ENCODE data around the gene FPGS.

Gene FPGS

DNA sequence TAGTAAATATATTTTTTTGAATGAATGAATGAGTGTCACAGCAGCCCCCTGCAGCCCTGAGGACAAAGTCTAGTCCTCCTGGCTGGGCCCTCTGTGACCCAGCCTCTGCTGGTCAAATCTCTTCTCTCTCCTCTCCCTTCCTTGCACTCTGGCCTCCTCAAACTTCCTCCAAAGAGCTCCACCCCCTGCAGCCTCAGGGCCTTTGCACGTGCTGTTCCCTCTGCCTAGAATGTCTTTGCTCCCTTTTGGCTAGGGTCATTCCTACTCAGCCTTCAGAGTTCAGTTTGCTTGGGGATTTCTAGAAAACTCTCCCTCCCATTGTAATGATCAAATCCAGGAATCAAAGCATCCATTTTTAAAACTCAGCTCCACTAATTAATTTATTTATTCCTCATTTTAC lies 37.3 kb upstream of the FPGS start:
- no peak overlapping the region for H3K4me3 Mint-ChIP-seq
- intact Hi-C loops (cut with micrococcal nuclease), result no loop called here

DNA sequence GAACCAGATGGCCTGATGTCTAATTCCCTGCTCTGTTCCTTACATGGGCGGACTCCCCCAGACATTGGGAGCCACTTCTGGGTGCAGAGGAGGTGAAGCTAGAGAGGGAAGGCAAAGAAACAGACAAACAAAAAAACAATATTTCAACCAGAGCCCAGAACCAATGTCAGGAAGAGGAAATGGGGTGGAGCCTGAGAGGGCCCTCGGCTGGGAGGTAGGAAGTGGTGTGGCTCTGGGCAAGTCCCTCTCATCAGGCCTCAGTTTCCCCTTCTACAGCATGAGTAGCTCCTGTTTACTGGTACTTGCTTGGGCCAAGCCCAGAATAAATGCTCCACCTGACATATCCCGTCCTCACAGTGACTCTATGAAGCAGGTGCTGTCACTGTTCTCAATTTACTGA lies 35.3 kb upstream of the FPGS start:
- Mint-ChIP-seq H3K4me3 (no peak overlapping the region), H3K4me1 (ENCODE audit: low read depth) (peaks cover 87% of the 10 kb centered on the region), H3K36me3 (ENCODE audit: low read depth) (peaks cover 46% of the 10 kb centered on the region), H3K27me3 (no peaks in the 10 kb centered on the region), H3K9me3 (no peaks in the 10 kb centered on the region), H3K27ac (peak overlapping the region; percentile 64)
- intact Hi-C loops (cut with micrococcal nuclease), result no loop called here

More for the DNA sequence above, 37.3 kb upstream of the FPGS start:
- Mint-ChIP-seq H3K4me1 (ENCODE audit: low read depth) (peaks cover 89% of the 10 kb centered on the region), H3K36me3 (ENCODE audit: low read depth) (peaks cover 48% of the 10 kb centered on the region), H3K27me3 (no peaks in the 10 kb centered on the region), H3K27ac (peak overlapping the region; percentile 51), H3K9me3 (no peaks in the 10 kb centered on the region)

- no peak overlapping the region for H3K4me3 Mint-ChIP-seq
- intact Hi-C loops (cut with micrococcal nuclease), result no loop called here
- H3K9me3 Mint-ChIP-seq, result no peaks in the 10 kb centered on the region
- peaks cover 46% of the 10 kb centered on the region for H3K36me3 Mint-ChIP-seq (ENCODE audit: low read depth)
- H3K27me3 Mint-ChIP-seq, result no peaks in the 10 kb centered on the region
- H3K27ac Mint-ChIP-seq, result peak overlapping the region; percentile 38
- peaks cover 82% of the 10 kb centered on the region for H3K4me1 Mint-ChIP-seq (ENCODE audit: low read depth)
Observed at GRCh38 chr9:127767909-127768331, 34.8 kb upstream of the FPGS start.

- Mint-ChIP-seq H3K36me3 (ENCODE audit: low read depth) (peaks cover 49% of the 10 kb centered on the region), H3K4me1 (ENCODE audit: low read depth) (peaks cover 82% of the 10 kb centered on the region), H3K27ac (peak overlapping the region; percentile 38), H3K4me3 (no peak overlapping the region), H3K27me3 (no peaks in the 10 kb centered on the region), H3K9me3 (no peaks in the 10 kb centered on the region)
- intact Hi-C loops (cut with micrococcal nuclease), result no loop called here
Observed at GRCh38 chr9:127768698-127769097, 34.0 kb upstream of the FPGS start.

GRCh38 chr9:127769101-127769500 lies 33.6 kb upstream of the FPGS start:
- intact Hi-C loops (cut with micrococcal nuclease), result no loop called here
- Mint-ChIP-seq H3K27ac (peak overlapping the region; percentile 38), H3K4me3 (no peak overlapping the region), H3K36me3 (ENCODE audit: low read depth) (peaks cover 53% of the 10 kb centered on the region), H3K9me3 (no peaks in the 10 kb centered on the region), H3K27me3 (no peaks in the 10 kb centered on the region), H3K4me1 (ENCODE audit: low read depth) (peaks cover 82% of the 10 kb centered on the region)

DNA sequence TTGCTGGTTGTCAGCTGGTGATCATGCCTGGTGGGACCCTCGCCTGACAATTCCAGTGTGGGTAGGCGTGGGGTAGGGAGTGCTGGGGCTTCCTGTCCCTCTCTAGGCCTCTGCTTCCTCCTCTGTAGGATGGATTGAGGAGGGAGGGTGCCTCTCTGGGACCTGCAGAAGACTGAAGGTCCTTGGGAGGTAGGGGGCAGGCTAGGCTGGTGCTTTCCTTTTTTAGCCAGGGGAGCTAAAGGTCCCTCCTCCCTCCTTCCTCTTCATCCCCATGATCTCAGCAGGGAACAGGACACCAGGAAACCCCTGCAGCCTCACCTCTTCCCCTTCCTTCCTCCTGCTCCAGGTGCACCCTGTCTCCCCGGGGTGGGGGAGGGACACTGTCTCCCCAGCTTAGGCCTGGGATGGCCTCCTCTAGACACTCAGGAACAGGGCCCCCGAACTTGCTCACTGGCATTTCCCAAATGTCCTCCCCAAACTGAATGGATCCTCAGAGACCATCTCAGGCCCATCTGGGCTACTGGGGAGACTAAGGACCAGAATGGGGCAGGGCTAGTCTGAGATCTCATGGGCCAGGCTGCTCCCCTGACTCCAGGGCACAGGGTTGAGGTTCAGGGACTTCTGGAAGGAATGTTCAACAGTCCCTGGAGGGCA lies 32.6 kb upstream of the FPGS start:
- peaks cover 76% of the 10 kb centered on the region for H3K4me1 Mint-ChIP-seq (ENCODE audit: low read depth)
- H3K9me3 Mint-ChIP-seq, result no peaks in the 10 kb centered on the region
- no peaks in the 10 kb centered on the region for H3K27me3 Mint-ChIP-seq
- peak overlapping the region; percentile 96 for H3K4me3 Mint-ChIP-seq
- intact Hi-C loops (cut with micrococcal nuclease), result no loop called here
- H3K27ac Mint-ChIP-seq, result peak overlapping the region; percentile 95
- peaks cover 49% of the 10 kb centered on the region for H3K36me3 Mint-ChIP-seq (ENCODE audit: low read depth)

- peak overlapping the region; percentile 96 for H3K4me3 Mint-ChIP-seq
Observed at GRCh38 chr9:127770583-127770904, 32.1 kb upstream of the FPGS start.

DNA sequence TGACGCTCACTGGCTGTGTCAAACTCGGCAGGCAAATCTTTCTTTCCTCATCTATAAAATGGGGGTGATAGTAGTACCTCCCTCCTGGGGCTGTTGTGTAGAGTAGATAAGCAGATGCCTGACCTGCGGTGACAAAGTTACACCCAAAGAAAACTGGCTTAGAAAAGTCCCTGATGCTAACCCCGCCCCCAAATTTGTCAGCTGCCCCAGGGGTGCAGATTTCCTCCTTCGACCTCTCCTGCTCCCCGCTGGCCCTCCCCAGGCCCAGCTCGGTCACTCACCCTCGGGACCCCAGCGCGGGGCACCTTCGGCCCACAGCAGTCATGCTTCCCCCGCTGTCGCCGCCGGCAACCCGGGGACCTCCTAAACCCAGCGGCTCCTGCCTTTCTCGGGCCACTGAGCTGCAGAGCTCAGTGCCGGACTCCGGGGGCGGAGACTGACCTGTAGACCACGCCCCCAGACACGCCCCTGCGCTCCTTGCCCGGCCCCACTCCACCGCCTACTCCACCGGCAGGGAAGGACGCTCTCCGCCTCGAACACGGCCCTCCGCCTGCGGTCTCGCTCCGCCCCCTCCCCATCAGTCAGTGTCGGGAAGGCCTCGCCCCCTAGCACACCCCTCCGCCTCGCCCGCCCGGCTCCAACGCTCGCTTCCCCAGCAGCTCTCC lies 31.6 kb upstream of the FPGS start:
- no peaks in the 10 kb centered on the region for H3K27me3 Mint-ChIP-seq
- H3K9me3 Mint-ChIP-seq, result no peaks in the 10 kb centered on the region
- intact Hi-C loops (cut with micrococcal nuclease), result loop anchor here (1.0 kb wide), 1 partner anchor 14 kb away; no protein-coding TSS in a partner anchor
- peaks cover 69% of the 10 kb centered on the region for H3K4me1 Mint-ChIP-seq (ENCODE audit: low read depth)
- H3K27ac Mint-ChIP-seq, result peak overlapping the region; percentile 95
- peak overlapping the region; percentile 96 for H3K4me3 Mint-ChIP-seq
- H3K36me3 Mint-ChIP-seq (ENCODE audit: low read depth), result peaks cover 40% of the 10 kb centered on the region

More at GRCh38 chr9:127770583-127770904, 32.1 kb upstream of the FPGS start:
- intact Hi-C loops (cut with micrococcal nuclease), result no loop called here
- Mint-ChIP-seq H3K4me1 (ENCODE audit: low read depth) (peaks cover 71% of the 10 kb centered on the region), H3K36me3 (ENCODE audit: low read depth) (peaks cover 44% of the 10 kb centered on the region), H3K9me3 (no peaks in the 10 kb centered on the region), H3K27ac (peak overlapping the region; percentile 95), H3K27me3 (no peaks in the 10 kb centered on the region)

DNA sequence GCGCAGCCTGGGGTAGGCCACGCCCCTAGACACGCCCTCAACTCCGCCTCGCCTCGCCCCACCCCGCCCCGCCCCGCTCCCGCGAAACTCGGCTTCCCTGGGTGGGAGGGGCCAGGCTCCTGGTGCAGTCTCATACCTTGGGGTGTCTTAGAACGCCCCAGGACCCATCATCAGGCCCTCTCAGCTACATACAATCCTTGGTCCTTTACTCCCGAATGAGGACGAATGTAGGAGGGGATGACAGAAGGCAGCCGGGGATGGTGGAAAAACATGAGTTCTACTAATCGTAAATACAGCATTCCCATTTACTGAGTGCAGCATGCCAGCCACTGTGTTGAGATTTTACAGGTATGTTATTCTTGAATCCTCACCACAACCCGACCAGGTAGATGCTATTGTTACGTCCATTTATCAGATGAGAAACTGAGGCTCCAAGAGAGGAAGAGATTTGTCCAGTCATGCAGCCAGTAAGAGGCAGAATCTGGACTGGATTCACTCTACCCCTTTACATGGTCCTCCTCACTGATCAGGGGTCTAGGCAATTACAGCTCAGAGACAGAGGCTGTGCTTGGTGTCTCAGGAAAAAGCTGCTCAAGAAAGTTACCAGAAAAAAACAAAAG lies 31.0 kb upstream of the FPGS start:
- H3K27ac Mint-ChIP-seq, result peak overlapping the region; percentile 95
- peaks cover 33% of the 10 kb centered on the region for H3K36me3 Mint-ChIP-seq (ENCODE audit: low read depth)
- H3K27me3 Mint-ChIP-seq, result no peaks in the 10 kb centered on the region
- intact Hi-C loops (cut with micrococcal nuclease), result loop anchor here (1.0 kb wide), 1 partner anchor 14 kb away; no protein-coding TSS in a partner anchor
- peak overlapping the region; percentile 96 for H3K4me3 Mint-ChIP-seq
- no peaks in the 10 kb centered on the region for H3K9me3 Mint-ChIP-seq
- H3K4me1 Mint-ChIP-seq (ENCODE audit: low read depth), result peaks cover 69% of the 10 kb centered on the region

GRCh38 chr9:127772603-127773002 lies 30.1 kb upstream of the FPGS start:
- peaks cover 25% of the 10 kb centered on the region for H3K36me3 Mint-ChIP-seq (ENCODE audit: low read depth)
- no peaks in the 10 kb centered on the region for H3K9me3 Mint-ChIP-seq
- intact Hi-C loops (cut with micrococcal nuclease), result no loop called here
- H3K27me3 Mint-ChIP-seq, result no peaks in the 10 kb centered on the region
- no peak overlapping the region for H3K4me3 Mint-ChIP-seq
- peaks cover 67% of the 10 kb centered on the region for H3K4me1 Mint-ChIP-seq (ENCODE audit: low read depth)
- H3K27ac Mint-ChIP-seq, result no peak overlapping the region

- Mint-ChIP-seq H3K36me3 (ENCODE audit: low read depth) (peaks cover 25% of the 10 kb centered on the region), H3K4me3 (no peak overlapping the region), H3K9me3 (no peaks in the 10 kb centered on the region), H3K27me3 (no peaks in the 10 kb centered on the region), H3K27ac (peak overlapping the region; percentile 38), H3K4me1 (ENCODE audit: low read depth) (peaks cover 68% of the 10 kb centered on the region)
- intact Hi-C loops (cut with micrococcal nuclease), result no loop called here
Observed at GRCh38 chr9:127773272-127773671, 29.4 kb upstream of the FPGS start.

DNA sequence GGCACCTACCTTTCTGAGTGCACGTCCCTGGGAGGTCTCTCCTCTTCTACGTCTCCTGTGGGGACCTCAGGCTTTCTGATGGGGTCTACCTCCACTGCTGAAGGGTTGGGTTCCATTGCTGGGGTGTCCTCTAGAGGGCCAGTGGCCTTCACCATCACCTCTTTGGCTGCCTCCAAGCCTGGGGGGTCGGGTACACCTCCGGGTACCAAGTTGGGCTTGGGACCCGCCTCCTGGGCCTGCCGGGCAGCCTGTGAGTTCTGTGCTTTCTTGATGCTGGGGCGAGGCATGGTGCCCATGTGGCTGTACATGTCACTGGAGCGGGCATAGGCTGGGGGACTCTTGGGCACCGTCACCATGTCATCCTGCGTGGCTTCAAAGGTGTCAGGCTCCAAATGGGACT lies 28.7 kb upstream of the FPGS start:
- peaks cover 19% of the 10 kb centered on the region for H3K36me3 Mint-ChIP-seq (ENCODE audit: low read depth)
- intact Hi-C loops (cut with micrococcal nuclease), result no loop called here
- H3K27me3 Mint-ChIP-seq, result no peaks in the 10 kb centered on the region
- H3K4me1 Mint-ChIP-seq (ENCODE audit: low read depth), result peaks cover 68% of the 10 kb centered on the region
- no peak overlapping the region for H3K4me3 Mint-ChIP-seq
- H3K9me3 Mint-ChIP-seq, result no peaks in the 10 kb centered on the region
- H3K27ac Mint-ChIP-seq, result peak overlapping the region; percentile 38

DNA sequence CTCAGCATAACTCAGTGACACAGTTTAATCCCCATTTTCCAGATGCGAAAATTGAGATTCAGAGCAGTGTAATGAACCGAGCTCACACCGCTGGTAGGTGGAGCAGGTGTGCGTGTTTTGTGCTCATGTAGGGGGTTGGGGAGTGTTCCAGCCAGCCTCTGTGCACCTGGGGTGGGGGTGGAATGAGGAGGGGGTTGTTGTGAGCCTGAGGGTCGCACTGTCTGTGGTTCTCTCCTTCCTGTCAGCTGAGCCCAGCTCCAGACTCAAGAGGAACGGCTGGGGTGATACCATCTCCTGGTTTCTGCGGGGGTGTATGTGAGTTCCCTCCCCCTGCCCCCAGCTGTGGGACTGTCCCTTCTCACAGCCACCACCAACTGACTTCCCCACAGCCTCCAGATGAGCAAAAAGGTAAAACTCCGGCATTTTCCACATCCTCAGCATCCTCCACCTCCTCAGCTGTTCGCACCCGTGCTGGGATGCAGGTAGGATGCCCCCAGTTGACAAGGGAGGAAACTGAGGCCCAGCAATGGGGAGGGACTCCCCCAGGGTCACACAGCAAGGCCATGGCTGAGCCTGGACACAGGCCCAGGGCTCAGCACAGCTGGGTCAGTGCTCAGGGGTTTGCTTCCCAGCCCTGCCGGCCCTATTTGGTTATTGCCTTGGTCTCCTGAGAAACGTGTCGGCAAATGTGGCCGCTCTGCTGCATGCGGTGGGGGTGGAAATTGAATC lies 26.3 kb upstream of the FPGS start:
- peaks cover 11% of the 10 kb centered on the region for H3K36me3 Mint-ChIP-seq (ENCODE audit: low read depth)
- H3K27ac Mint-ChIP-seq, result peak overlapping the region; percentile 80
- no peaks in the 10 kb centered on the region for H3K27me3 Mint-ChIP-seq
- no peaks in the 10 kb centered on the region for H3K9me3 Mint-ChIP-seq
- intact Hi-C loops (cut with micrococcal nuclease), result no loop called here
- peak overlapping the region; percentile 71 for H3K4me3 Mint-ChIP-seq
- H3K4me1 Mint-ChIP-seq (ENCODE audit: low read depth), result peaks cover 67% of the 10 kb centered on the region

DNA sequence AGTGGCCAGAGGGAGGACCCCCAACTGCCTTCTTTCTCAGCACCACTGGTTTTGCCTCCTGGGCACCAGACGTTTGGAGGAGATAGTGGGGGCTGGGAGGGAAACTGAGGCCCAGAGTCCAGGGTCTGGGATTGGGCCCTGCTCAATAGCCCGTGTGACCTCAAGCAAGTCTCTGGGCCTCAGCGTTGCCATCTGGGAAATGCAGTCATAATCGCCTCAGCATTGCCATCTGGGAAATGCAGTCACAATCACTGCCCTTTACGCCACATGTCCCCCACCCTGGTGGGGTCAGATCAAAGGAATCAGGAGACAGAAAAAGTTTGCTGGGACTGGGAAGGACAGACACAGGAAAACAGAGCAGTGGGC lies 25.8 kb upstream of the FPGS start:
- intact Hi-C loops (cut with micrococcal nuclease), result no loop called here
- Mint-ChIP-seq H3K4me3 (peak overlapping the region; percentile 71), H3K9me3 (no peaks in the 10 kb centered on the region), H3K27me3 (no peaks in the 10 kb centered on the region), H3K36me3 (ENCODE audit: low read depth) (peaks cover 11% of the 10 kb centered on the region), H3K4me1 (ENCODE audit: low read depth) (peaks cover 68% of the 10 kb centered on the region), H3K27ac (peak overlapping the region; percentile 80)
